GM19452 (cell line): ENCODE measurements around the gene ALOX15B.
A peak's percentile ranks its signal among the peaks of the same experiment; 100 is the strongest.

Experiments used
- ATAC-seq: cut with Tn5 transposase; IDR thresholded peaks from one replicate; pipeline ENCODE4 v1.9.1; 2021; ENCODE audit not compliant: unreplicated experiment

The ALOX15B gene

GRCh38 chr17:8079291-8080207 is 40.7 kb downstream of the ALOX15B start:
- peak; percentile 71 for ATAC-seq

GRCh38 chr17:8080208-8080798 is 41.4 kb downstream of the ALOX15B start:
- ATAC-seq: no peak

- ATAC-seq: no peak
Measured at GRCh38 chr17:8080799-8081219, 42.0 kb downstream of the ALOX15B start.

DNA sequence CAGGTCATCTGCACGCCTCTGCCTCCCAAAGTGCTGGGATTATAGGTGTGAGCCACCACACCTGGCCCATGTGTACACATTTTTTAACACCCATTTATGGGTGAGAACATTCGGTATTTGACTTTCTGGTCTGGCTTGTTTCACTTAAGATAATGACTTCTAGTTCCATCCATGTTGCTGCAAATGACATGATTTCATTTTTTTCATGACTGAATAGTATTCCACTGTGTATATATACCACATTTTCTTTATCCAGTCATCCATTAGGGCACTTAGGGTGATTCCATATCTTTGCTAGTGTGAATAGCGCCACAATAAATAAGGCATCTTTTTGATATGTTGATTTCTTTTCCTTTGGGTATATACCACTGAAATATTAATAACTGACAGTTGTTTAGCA is 43.0 kb downstream of the ALOX15B start:
- ATAC-seq: no peak

DNA sequence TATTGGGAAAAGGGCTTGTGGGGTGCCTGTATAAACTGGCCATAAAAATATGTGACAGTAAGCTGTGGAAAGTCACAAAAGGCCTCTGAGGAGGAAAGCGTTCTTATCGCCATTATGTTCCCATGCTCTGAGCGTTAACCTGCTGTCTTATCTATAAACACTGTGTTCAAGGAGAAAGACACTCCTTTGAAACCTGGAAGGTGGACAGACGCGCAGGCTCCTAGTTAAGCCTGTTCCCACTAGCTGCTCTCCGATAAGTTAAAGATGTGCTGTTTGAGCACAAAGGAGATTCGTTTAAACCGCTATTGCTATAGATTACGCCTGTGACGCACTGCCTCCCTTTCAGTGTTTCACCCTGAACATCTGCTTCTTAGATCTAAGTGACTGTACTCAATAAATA is 43.4 kb downstream of the ALOX15B start:
- ATAC-seq: no peak

DNA sequence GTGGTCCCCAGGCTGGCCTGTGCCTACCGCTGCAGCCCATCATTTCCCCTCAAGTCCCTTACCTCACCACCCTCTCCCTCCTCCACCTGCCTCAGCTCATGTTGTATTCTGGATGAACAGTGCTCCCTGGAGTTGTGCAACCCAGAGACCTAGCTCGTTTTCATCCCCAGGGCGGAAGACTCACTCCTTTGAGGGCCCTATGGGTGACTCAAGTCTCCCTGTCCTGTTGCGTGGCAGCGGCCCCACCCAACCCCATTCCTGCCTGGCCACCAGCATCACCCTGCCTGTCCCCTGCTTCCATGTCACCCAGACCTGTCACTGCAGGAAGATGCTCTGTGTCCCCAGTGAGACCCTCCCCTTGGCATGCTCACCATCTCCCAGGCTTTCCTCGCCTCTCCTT is 45.4 kb downstream of the ALOX15B start:
- ATAC-seq: no peak

DNA sequence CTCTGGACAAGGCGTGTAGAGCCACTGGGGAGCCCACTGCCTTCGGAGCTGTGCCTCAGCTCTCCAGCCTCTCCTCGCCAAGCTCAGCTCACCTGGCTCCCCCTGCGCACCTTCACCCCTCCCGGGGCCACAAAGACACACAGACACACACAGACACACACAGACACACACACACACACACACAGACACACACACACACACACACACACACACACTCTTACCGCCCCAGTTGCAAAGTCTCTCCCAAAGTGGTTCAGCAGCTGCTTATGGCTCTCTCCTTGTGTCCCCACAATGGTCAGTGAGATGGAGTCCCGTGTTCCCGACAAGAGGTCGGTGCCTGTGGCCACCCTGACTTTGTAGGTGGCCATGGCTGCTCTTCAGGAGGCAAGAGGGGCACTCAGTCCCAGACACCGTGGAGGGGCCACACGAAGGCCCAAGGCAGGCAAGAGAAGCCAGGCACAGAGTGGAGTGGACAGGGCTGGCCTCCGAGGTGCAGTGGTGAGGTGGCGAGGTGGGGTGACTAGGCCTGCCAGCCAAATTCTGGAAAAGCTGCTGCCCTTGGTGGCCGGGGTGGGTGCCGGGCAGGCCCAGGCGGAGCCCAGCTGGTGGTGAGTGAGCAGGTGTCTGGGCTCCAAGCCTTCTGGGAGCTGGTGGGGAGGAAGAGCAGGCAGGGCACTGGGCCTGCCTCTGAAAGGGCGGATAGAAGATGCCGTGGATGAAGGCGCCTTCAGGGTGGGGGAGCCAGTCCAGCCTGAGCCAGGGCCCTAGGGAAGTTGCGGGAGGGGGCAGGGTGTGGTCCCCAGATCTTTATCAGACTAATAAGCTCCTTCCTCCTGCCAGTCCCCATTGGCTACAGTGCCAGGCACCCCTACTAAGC is 48.5 kb downstream of the ALOX15B start, which contains the start of gene ALOX12B:
Gene ALOX12B, minus strand, starts transcription at position 642 of the 877 bp plus-strand sequence. Its CDS starts 274 bp downstream, at position 368.
- ATAC-seq: no peak

DNA sequence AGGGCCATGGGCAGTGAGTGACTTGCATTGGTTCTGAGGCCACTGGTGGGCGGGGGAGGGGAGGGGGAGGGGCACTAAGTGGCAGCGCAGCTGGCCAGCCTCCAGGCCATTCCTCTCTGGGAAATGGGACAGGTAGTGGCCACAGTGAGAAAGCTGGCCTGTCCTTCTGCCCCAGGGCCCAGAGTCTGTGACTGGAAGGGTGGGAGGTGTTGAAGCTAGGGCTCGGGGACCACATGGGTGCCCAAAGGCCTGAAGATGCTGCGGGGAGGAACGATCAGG is 49.0 kb downstream of the ALOX15B start:
- no peak for ATAC-seq

GRCh38 chr17:8089728-8090127 is 50.9 kb downstream of the ALOX15B start:
- no peak for ATAC-seq

DNA sequence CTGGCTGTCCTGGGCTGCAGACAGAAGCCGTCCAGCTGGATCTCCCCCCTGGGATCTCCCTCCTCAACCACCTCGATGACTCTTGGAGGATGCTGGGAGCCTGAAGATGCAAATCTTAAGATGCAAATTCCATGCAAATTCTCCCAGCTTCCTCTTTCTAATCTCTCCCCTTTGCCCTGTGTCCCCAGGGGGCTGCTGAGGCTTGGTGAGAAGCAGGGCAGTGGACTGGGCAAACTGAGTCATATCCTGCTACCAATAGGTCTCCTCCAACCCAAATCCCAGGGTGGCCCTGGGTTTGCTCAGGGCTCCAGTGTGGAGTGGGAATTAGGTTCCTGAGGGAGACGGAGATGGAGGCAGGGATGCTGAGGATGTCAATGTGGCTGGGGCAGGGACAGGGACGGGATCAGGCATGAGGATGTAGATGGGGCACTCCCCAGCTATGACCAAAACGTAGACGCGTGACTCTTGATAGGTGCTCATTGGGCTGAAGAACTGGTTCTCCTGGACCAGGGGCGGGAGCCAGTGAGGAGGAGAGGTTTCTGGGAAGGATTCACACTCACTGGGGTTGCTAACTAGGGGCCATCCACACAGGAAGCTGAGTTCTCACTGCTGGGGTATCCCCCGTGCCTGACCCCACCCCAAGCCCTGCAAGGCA is 52.3 kb downstream of the ALOX15B start:
- ATAC-seq: peak; percentile 55

- no peak for ATAC-seq
Measured at GRCh38 chr17:8095361-8095760, 56.5 kb downstream of the ALOX15B start.

DNA sequence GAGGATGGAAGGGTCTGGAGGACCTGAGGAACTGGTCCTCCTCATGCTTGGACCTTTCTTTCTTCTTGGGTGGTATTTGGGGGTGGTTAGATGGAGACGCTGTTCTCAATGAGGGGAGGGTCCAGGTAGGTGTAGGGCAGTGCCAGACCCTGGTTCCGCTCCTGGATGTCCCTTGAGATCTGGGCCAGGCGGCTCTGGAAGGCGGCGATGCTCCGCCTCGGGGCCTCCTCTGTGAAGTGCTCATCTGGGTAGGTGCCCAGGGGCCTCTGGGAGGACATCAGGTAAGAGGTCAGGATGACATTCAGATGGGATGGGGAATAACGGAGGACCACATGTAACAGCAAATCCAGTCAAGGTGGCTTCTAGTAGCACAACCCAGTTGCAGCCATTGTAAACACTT is 57.7 kb downstream of the ALOX15B start:
- ATAC-seq: no peak
